SK-N-MC (cell line): ENCODE data around the gene KCNMA1.

Experiments used
- EZH2 ChIP-seq: fragments of 200-600 bp; sonication (generic); IDR thresholded peaks from one replicate; pipeline ENCODE4 v1.6.1; 2017; ENCODE audit warnings: antibody characterized with exemption
- POLR2AphosphoS5 ChIP-seq: IDR thresholded peaks from 2 replicates; pipeline ENCODE4 v1.6.1; 2012; ENCODE audit warnings: mild to moderate bottlenecking, low read depth, low read length, borderline replicate concordance

DNA sequence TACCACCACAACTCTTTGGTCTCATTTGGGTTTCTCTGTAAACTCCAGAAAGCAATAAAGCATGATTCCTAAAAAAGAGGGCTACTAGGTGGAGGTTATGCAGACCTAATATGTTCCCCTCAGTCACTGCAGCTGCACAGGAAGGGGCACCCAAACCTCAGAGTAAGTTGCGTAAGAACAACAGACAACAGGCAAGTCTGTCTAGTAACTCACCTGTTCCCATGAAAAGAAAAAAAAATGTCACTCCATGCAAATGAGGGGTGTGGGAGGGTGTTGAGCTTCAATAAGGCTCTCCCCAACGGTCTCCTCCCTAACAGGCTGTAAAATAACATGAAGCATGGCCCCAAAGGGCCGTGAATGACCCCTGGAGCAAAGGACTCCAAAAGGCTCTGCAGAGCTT lies 461.4 kb downstream of the KCNMA1 start:
- no peak for TF ChIP-seq POLR2AphosphoS5
- TF ChIP-seq EZH2, result no peak
